ENCODE data around the gene LRIG1. TPM values are rescaled to one million over a fixed set of nuclear protein-coding genes. Genes with fewer than 3 reads are reported as not detected.

LRIG1 gene
- total RNA-seq, 2 donors from 2014 or later = 119 to 186 TPM

GRCh38 chr3:66411961-66412887, 88.6 kb downstream of the LRIG1 start:
- DNase-seq (ENCODE audit: low spot score) = no peak

GRCh38 chr3:66411474-66411873, 89.3 kb downstream of the LRIG1 start:
- H3K36me3 ChIP-seq = peaks cover 0 to 3% of the 10 kb centered on the region in 2 donors
- H3K4me3 ChIP-seq = no peak overlapping the region
- intact Hi-C loops (cut with DNase I) = no loop called here
- WGBS = 57% methylated on average over 8 of the region's 8 CpGs
- DNase-seq (ENCODE audit: low spot score) = no peak
- no peak for TF ChIP-seq POLR2AphosphoS5 (IDR thresholded peaks at IDR 0.05)
- no peak for TF ChIP-seq POLR2A (IDR thresholded peaks at IDR 0.05)
- TF ChIP-seq CTCF (IDR thresholded peaks at IDR 0.05) = no peak
- H3K27ac ChIP-seq = no peak overlapping the region
- H3K4me1 ChIP-seq (replicated peaks) = peaks cover 14% of the 10 kb centered on the region
- no peaks in the 10 kb centered on the region for H3K9me3 ChIP-seq
- no peaks in the 10 kb centered on the region for H3K27me3 ChIP-seq (replicated peaks; ENCODE audit: insufficient read depth)

More at GRCh38 chr3:66411961-66412887, 88.6 kb downstream of the LRIG1 start:
- intact Hi-C loops (cut with DNase I) = no loop called here
- 86% methylated on average over 24 of the region's 24 CpGs for WGBS
- no peaks in the 10 kb centered on the region for H3K27me3 ChIP-seq (replicated peaks; ENCODE audit: insufficient read depth)
- H3K4me1 ChIP-seq (replicated peaks) = peaks cover 22% of the 10 kb centered on the region
- no peak overlapping the region for H3K4me3 ChIP-seq
- no peaks in the 10 kb centered on the region for H3K9me3 ChIP-seq
- TF ChIP-seq POLR2A (IDR thresholded peaks at IDR 0.05) = no peak
- TF ChIP-seq POLR2AphosphoS5 (IDR thresholded peaks at IDR 0.05) = no peak
- no peak for TF ChIP-seq CTCF (IDR thresholded peaks at IDR 0.05)
- no peak overlapping the region for H3K27ac ChIP-seq
- peaks cover 0 to 3% of the 10 kb centered on the region in 2 donors for H3K36me3 ChIP-seq

- Histone ChIP-seq H3K36me3 (peaks cover 0 to 3% of the 10 kb centered on the region in 2 donors), H3K4me1 (replicated peaks) (peaks cover 9% of the 10 kb centered on the region), H3K27me3 (replicated peaks; ENCODE audit: insufficient read depth) (no peaks in the 10 kb centered on the region), H3K4me3 (no peak overlapping the region), H3K27ac (no peak overlapping the region), H3K9me3 (no peaks in the 10 kb centered on the region)
- 94% methylated on average over 7 of the region's 7 CpGs for WGBS
- intact Hi-C loops (cut with DNase I) = no loop called here
- TF ChIP-seq POLR2AphosphoS5 (IDR thresholded peaks at IDR 0.05) = no peak
- no peak for TF ChIP-seq POLR2A (IDR thresholded peaks at IDR 0.05)
- no peak for TF ChIP-seq CTCF (IDR thresholded peaks at IDR 0.05)
- no peak for DNase-seq (ENCODE audit: low spot score)
Observed at GRCh38 chr3:66410976-66411375, 89.8 kb downstream of the LRIG1 start.

- H3K27ac ChIP-seq = peak overlapping the region in 1 of 2 donors; percentile 7
Observed at GRCh38 chr3:66409771-66410754, 90.8 kb downstream of the LRIG1 start.

More at GRCh38 chr3:66409771-66410754, 90.8 kb downstream of the LRIG1 start:
- 96% methylated on average over 24 of the region's 24 CpGs for WGBS
- Histone ChIP-seq H3K36me3 (peaks cover 3 to 6% of the 10 kb centered on the region in 2 donors), H3K27me3 (replicated peaks; ENCODE audit: insufficient read depth) (no peaks in the 10 kb centered on the region), H3K9me3 (no peaks in the 10 kb centered on the region), H3K4me1 (replicated peaks) (peaks cover 5% of the 10 kb centered on the region), H3K4me3 (no peak overlapping the region)
- no peak for DNase-seq (ENCODE audit: low spot score)
- intact Hi-C loops (cut with DNase I) = no loop called here
- no peak for TF ChIP-seq CTCF (IDR thresholded peaks at IDR 0.05)
- TF ChIP-seq POLR2AphosphoS5 (IDR thresholded peaks at IDR 0.05) = no peak
- TF ChIP-seq POLR2A (IDR thresholded peaks at IDR 0.05) = no peak

Measured in prostate gland (tissue), 2 donors.